GM23248 (cell line): ENCODE measurements around the gene FOXK1. TPM values are rescaled to one million over a fixed set of nuclear protein-coding genes. Genes with fewer than 3 reads are reported as not detected.
"Not testable (repeated sequence)": the region's sequence is repeated elsewhere in the genome, so short reads cannot be mapped to it uniquely, and the experiment has no call there.

Experiments used
- DNase-seq: peaks from one replicate; pipeline ENCODE4 v3.0.0-alpha.2; 2015
- H2AFZ ChIP-seq: fragments of 200-600 bp; sonication (generic); 2 replicates; pipeline ENCODE4 v1.6.1; 2016; ENCODE audit warnings: antibody characterized with exemption
- H3F3A ChIP-seq: fragments of 200-600 bp; sonication (generic); 2 replicates; pipeline ENCODE4 v1.6.1; 2016; ENCODE audit warnings: mild to moderate bottlenecking, antibody characterized with exemption, mixed run types; ENCODE audit not compliant: insufficient read depth
- H3K27ac ChIP-seq: fragments of 200-600 bp; sonication (generic); 2 replicates; pipeline ENCODE4 v1.5.1; 2016; ENCODE audit warnings: mild to moderate bottlenecking
- H3K27me3 ChIP-seq: fragments of 200-600 bp; sonication (generic); replicated peaks from 2 replicates; pipeline ENCODE4 v1.6.1; 2016; ENCODE audit warnings: mild to moderate bottlenecking; ENCODE audit not compliant: insufficient read depth
- H3K36me3 ChIP-seq: fragments of 200-600 bp; sonication (generic); 2 replicates; pipeline ENCODE4 v1.6.1; 2016; ENCODE audit warnings: low read depth, mild to moderate bottlenecking
- H3K4me1 ChIP-seq: fragments of 200-600 bp; sonication (generic); 2 replicates; pipeline ENCODE4 v1.6.1; 2016; ENCODE audit warnings: mild to moderate bottlenecking; ENCODE audit not compliant: insufficient read depth
- H3K4me2 ChIP-seq: fragments of 200-600 bp; sonication (generic); one replicate; pipeline ENCODE4 v1.6.1; 2016; ENCODE audit warnings: mild to moderate bottlenecking; ENCODE audit not compliant: unreplicated experiment
- H3K4me3 ChIP-seq: fragments of 200-600 bp; sonication (generic); 2 replicates; pipeline ENCODE4 v1.5.1; 2016; ENCODE audit warnings: mild to moderate bottlenecking
- H3K79me2 ChIP-seq: fragments of 200-600 bp; sonication (generic); 2 replicates; pipeline ENCODE4 v1.6.1; 2016; ENCODE audit warnings: mild to moderate bottlenecking; ENCODE audit not compliant: insufficient read depth
- H3K9ac ChIP-seq: fragments of 200-600 bp; sonication (generic); 2 replicates; pipeline ENCODE4 v1.6.1; 2016; ENCODE audit warnings: mild to moderate bottlenecking
- H3K9me2 ChIP-seq: fragments of 200-600 bp; sonication (generic); 2 replicates; pipeline ENCODE4 v1.6.1; 2016; ENCODE audit warnings: mixed run types, mild to moderate bottlenecking, moderate library complexity; ENCODE audit not compliant: insufficient read depth
- H3K9me3 ChIP-seq: fragments of 200-600 bp; sonication (generic); one replicate; pipeline ENCODE4 v1.6.1; 2017; ENCODE audit warnings: low read depth
- H4K20me1 ChIP-seq: fragments of 200-600 bp; sonication (generic); 2 replicates; pipeline ENCODE4 v1.6.0; 2016; ENCODE audit not compliant: insufficient read depth
- EZH2 ChIP-seq: fragments of 200-600 bp; sonication (generic); IDR thresholded peaks from 2 replicates; pipeline ENCODE4 v1.6.1; 2018; ENCODE audit warnings: antibody characterized with exemption, mild to moderate bottlenecking; ENCODE audit not compliant: insufficient read depth, poor library complexity, severe bottlenecking
- EZH2phosphoT487 ChIP-seq: fragments of 200-600 bp; sonication (generic); IDR thresholded peaks from 2 replicates; pipeline ENCODE4 v1.6.1; 2018; ENCODE audit warnings: antibody characterized with exemption, moderate library complexity, mild to moderate bottlenecking, low read depth; ENCODE audit not compliant: insufficient read depth
- WGBS, 2 experiments: methylation state at CpG; one replicate each; pipeline ENCODE4 v1.1.6; 2015 to 2017; ENCODE audit warnings: low lambda C conversion rate in 2 of 2, low coverage in 1 of 2; ENCODE audit errors: missing lambda C conversion rate in 2 of 2; 5-methylcytosine and 5-hydroxymethylcytosine counted together
- in situ Hi-C: fragments of 300-500 bp; cut with MboI; formaldehyde crosslinking; loops from 2 replicates; pipeline ENCODE4 v1.15.0; 2020
- polyA plus RNA-seq: library from polyadenylated mRNA; unstranded; fragments of >200 nt; fragmentation: Nextera tagmentation; extraction: Ambion mirVana; gene quantifications from 2 replicates; pipeline ENCODE4 v1.2.1, GENCODE V29; 2016
- total RNA-seq: library from RNA; depleted of rRNA; stranded (reverse); fragments of >200 nt; shearing (Covaris generic); gene quantifications from 2 replicates; pipeline ENCODE4 v1.2.3, GENCODE V29; 2014

Gene FOXK1
- total and polyA plus RNA-seq, 2 experiments from 2014 or later: 8.5 to 16.4 TPM

- Histone ChIP-seq H3K9me3 (no peaks in the 10 kb centered on the region), H3F3A (no peaks in the 10 kb centered on the region; the same call in 1 of the 2 replicates), H3K27me3 (no peaks in the 10 kb centered on the region), H3K27ac (peak overlapping the region; percentile 85), H3K79me2 (no peaks in the 10 kb centered on the region), H4K20me1 (no peaks in the 10 kb centered on the region), H3K4me2 (peak overlapping the region; percentile 97), H3K9me2 (no peaks in the 10 kb centered on the region), H3K9ac (peak overlapping the region; percentile 96), H3K4me1 (no peaks in the 10 kb centered on the region), H3K4me3 (peak overlapping the region; percentile 86), H3K36me3 (no peaks in the 10 kb centered on the region), H2AFZ (peak overlapping the region; percentile 98)
- DNase-seq: no peak
- in situ Hi-C loops: no loop called here
- 9 to 15% methylated on average over 14 to 18 of the region's 18 CpGs for WGBS, 2 experiments
- no peak for TF ChIP-seq EZH2phosphoT487
- TF ChIP-seq EZH2: no peak
Measured at GRCh38 chr7:4641091-4641666, 40.9 kb upstream of the FOXK1 start.

DNA sequence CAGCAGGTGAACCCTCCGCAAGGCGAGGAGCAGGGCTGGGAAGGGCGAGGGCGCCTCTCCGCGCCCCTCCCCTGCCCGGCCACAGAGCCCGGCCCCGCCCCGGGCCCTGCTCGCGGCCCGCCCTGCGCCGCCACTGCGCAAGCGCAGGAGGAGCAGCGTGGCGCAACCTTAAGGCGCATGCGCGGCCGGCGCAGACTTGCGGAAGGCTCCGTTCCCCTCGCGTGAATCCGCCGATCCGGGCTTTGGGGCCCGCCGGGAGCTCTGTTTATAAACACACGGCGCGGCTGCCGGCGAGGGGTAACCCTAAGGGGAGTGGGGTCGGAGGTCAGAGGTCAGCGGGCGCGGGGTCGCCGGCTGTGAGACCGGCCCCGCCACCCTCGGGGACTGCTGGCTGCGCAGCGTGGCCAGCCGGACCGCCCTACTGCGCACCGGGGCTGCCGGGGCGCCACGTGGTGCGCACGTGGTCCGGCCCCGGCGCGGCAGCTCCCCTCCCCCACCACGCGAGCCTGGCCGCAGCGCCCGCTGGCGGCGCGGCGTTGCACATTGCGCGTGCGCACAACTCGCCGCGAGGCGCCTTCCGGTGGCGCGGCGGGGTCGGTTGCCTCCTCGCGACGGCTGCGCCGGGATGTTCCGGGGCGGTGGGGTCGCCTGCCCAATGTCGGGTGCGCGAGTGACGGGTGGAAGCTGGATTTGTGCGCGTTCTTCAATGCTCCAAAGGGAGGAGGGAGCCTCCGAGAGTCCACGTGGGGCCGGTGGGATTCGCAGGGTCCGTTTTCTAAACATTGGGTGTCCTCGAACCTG is 40.2 kb upstream of the FOXK1 start:
- no peaks in the 10 kb centered on the region for H3K4me1 ChIP-seq
- peak overlapping the region; percentile 85 for H3K27ac ChIP-seq
- no peaks in the 10 kb centered on the region for H3K36me3 ChIP-seq
- in situ Hi-C loops: no loop called here
- no peaks in the 10 kb centered on the region for H3K9me2 ChIP-seq
- peak overlapping the region; percentile 97 for H3K4me2 ChIP-seq
- no peaks in the 10 kb centered on the region for H4K20me1 ChIP-seq
- H3K79me2 ChIP-seq: no peaks in the 10 kb centered on the region
- no peaks in the 10 kb centered on the region; the same call in 1 of the 2 replicates for H3F3A ChIP-seq
- peak; percentile 97 for DNase-seq
- H3K4me3 ChIP-seq: peak overlapping the region; percentile 86
- peak overlapping the region; percentile 96 for H3K9ac ChIP-seq
- peak overlapping the region; percentile 98 for H2AFZ ChIP-seq
- H3K27me3 ChIP-seq: no peaks in the 10 kb centered on the region
- TF ChIP-seq EZH2phosphoT487 (no peak), EZH2 (no peak)
- WGBS, 2 experiments: 1 to 2% methylated on average over 63 to 65 of the region's 103 CpGs
- no peaks in the 10 kb centered on the region for H3K9me3 ChIP-seq

- Histone ChIP-seq H3K36me3 (no peaks in the 10 kb centered on the region), H3K79me2 (no peaks in the 10 kb centered on the region), H3K9me3 (no peaks in the 10 kb centered on the region), H3K4me2 (peak overlapping the region; percentile 93), H3F3A (no peaks in the 10 kb centered on the region; the same call in 1 of the 2 replicates), H2AFZ (peak overlapping the region; percentile 82), H3K9ac (peak overlapping the region; percentile 96), H4K20me1 (no peaks in the 10 kb centered on the region), H3K27me3 (no peaks in the 10 kb centered on the region), H3K4me3 (peak overlapping the region; percentile 86), H3K4me1 (no peaks in the 10 kb centered on the region), H3K9me2 (no peaks in the 10 kb centered on the region), H3K27ac (peak overlapping the region; percentile 85)
- in situ Hi-C loops: no loop called here
- peak; percentile 62 for DNase-seq
- 39 to 43% methylated on average over 20 of the region's 20 CpGs for WGBS, 2 experiments
- TF ChIP-seq EZH2: no peak
- no peak for TF ChIP-seq EZH2phosphoT487
Measured at GRCh38 chr7:4642468-4643203, 39.5 kb upstream of the FOXK1 start.

- in situ Hi-C loops, H4K20me1 ChIP-seq, H3K27ac ChIP-seq, H3K9me2 ChIP-seq, DNase-seq, H3K27me3 ChIP-seq, H3F3A ChIP-seq, H2AFZ ChIP-seq, H3K36me3 ChIP-seq, H3K4me1 ChIP-seq, H3K9me3 ChIP-seq, H3K9ac ChIP-seq, H3K4me3 ChIP-seq, H3K4me2 ChIP-seq, H3K79me2 ChIP-seq: not testable (repeated sequence)
- 95 to 99% methylated on average over 5 of the region's 5 CpGs for WGBS, 2 experiments
Measured at GRCh38 chr7:4643204-4643471, 39.0 kb upstream of the FOXK1 start.
